BJ (cell line): ENCODE measurements around the gene CELF5. TPM values are rescaled to one million over a fixed set of nuclear protein-coding genes. Genes with fewer than 3 reads are reported as not detected.

Experiments
- CTCF ChIA-PET: fragments of 350-600 bp; formaldehyde crosslinking; extraction: SDS; loops from one replicate; lab custom pipeline; 2021; ENCODE audit warnings: antibody characterized with exemption, inconsistent platforms; lab: Yijun Ruan, JAX
- POLR2A ChIA-PET: fragments of 300-600 bp; sonication (Branson Sonifier 250); formaldehyde crosslinking; extraction: SDS; loops from one replicate; lab custom pipeline; 2021; ENCODE audit warnings: antibody characterized with exemption; lab: Charles Lee
- DNase-seq: peaks from one replicate; pipeline ENCODE4 v3.0.0-alpha.2; 2011; ENCODE audit warnings: low read depth
- H3K27me3 ChIP-seq: 2 replicates; pipeline ENCODE4 v1.6.0; 2011; ENCODE audit warnings: low read length; ENCODE audit not compliant: control insufficient read depth, insufficient read depth
- H3K36me3 ChIP-seq: 2 replicates; pipeline ENCODE4 v1.5.1; 2011; ENCODE audit warnings: low read length; ENCODE audit not compliant: control insufficient read depth, insufficient read depth
- H3K4me3 ChIP-seq: 2 replicates; pipeline ENCODE4 v1.5.1; 2011; ENCODE audit warnings: low read depth, mild to moderate bottlenecking, control low read depth, low read length
- CTCF ChIP-seq: IDR thresholded peaks from 2 replicates; pipeline ENCODE4 v1.5.1; 2011; ENCODE audit warnings: low read depth, mild to moderate bottlenecking, control low read depth, inconsistent platforms, low read length, moderate library complexity; ENCODE audit not compliant: insufficient read depth
- polyA plus RNA-seq: library from polyadenylated mRNA; depleted of rRNA; stranded (reverse); fragments of >200 nt; gene quantifications from 2 replicates; pipeline ENCODE4 v1.2.3, GENCODE V29; 2011

The CELF5 gene
- polyA plus RNA-seq, 1 experiment = 0.18 TPM

GRCh38 chr19:3335431-3336350 lies 111.2 kb downstream of the CELF5 start:
- no peak for DNase-seq
- no peak for TF ChIP-seq CTCF
- Histone ChIP-seq H3K27me3 (no peaks in the 10 kb centered on the region), H3K4me3 (no peak overlapping the region), H3K36me3 (no peaks in the 10 kb centered on the region)
- POLR2A ChIA-PET = interaction anchor here (0.5 kb wide), 1 partner anchor 49 kb away, joined by 3 read pairs; no protein-coding TSS in a partner anchor
- CTCF ChIA-PET = interaction anchor here (0.9 to 4.3 kb wide), 8 partner anchors 9 to 137 kb away, joined by 3 to 30 read pairs (median 4); no protein-coding TSS in a partner anchor

GRCh38 chr19:3336351-3336679 lies 111.9 kb downstream of the CELF5 start:
- CTCF ChIA-PET = interaction anchor here (0.9 to 4.3 kb wide), 7 partner anchors 10 to 150 kb away, joined by 3 to 30 read pairs (median 4); no protein-coding TSS in a partner anchor

GRCh38 chr19:3336680-3337523 lies 112.4 kb downstream of the CELF5 start:
- POLR2A ChIA-PET = no interaction called here
- no peak for TF ChIP-seq CTCF
- Histone ChIP-seq H3K4me3 (no peak overlapping the region), H3K27me3 (no peaks in the 10 kb centered on the region), H3K36me3 (no peaks in the 10 kb centered on the region)
- CTCF ChIA-PET = interaction anchor here (0.9 to 4.3 kb wide), 8 partner anchors 10 to 149 kb away, joined by 3 to 30 read pairs (median 6); no protein-coding TSS in a partner anchor
- no peak for DNase-seq

More at GRCh38 chr19:3336351-3336679, 111.9 kb downstream of the CELF5 start:
- POLR2A ChIA-PET = no interaction called here
- no peaks in the 10 kb centered on the region for H3K27me3 ChIP-seq
- no peak for TF ChIP-seq CTCF
- DNase-seq = no peak
- no peaks in the 10 kb centered on the region for H3K36me3 ChIP-seq
- no peak overlapping the region for H3K4me3 ChIP-seq

GRCh38 chr19:3338541-3339181 lies 114.2 kb downstream of the CELF5 start:
- POLR2A ChIA-PET = no interaction called here
- CTCF ChIA-PET = interaction anchor here (0.6 to 1.6 kb wide), 2 partner anchors 90 to 91 kb away, joined by 3 to 8 read pairs; no protein-coding TSS in a partner anchor
- DNase-seq = no peak
- H3K36me3 ChIP-seq = no peaks in the 10 kb centered on the region
- TF ChIP-seq CTCF = no peak
- no peak overlapping the region for H3K4me3 ChIP-seq
- H3K27me3 ChIP-seq = no peaks in the 10 kb centered on the region
